Retinal pigment epithelial cell (primary cell): ENCODE measurements around the gene CCDC91.
A peak's percentile ranks its signal among the peaks of the same experiment; 100 is the strongest.

ENCODE experiments used
- DNase-seq: peaks from one replicate; pipeline ENCODE4 v3.0.0-alpha.2; 2010; ENCODE audit warnings: low read depth
- H3K4me3 ChIP-seq: 2 replicates; pipeline ENCODE4 v1.5.1; 2011; ENCODE audit warnings: mild to moderate bottlenecking, low read length, control low read depth, moderate library complexity
- CTCF ChIP-seq: conservative IDR thresholded peaks from 2 replicates; pipeline ENCODE4 v1.5.1; 2011; ENCODE audit warnings: low read depth, low read length, control low read depth, inconsistent platforms

Gene CCDC91

GRCh38 chr12:28158353-28158752 lies 31.9 kb upstream of the CCDC91 start:
- DNase-seq: no peak
- no peak for TF ChIP-seq CTCF
- H3K4me3 ChIP-seq: no peak overlapping the region

GRCh38 chr12:28159688-28160087 lies 30.6 kb upstream of the CCDC91 start:
- TF ChIP-seq CTCF: no peak
- DNase-seq: no peak

GRCh38 chr12:28161697-28162096 lies 28.6 kb upstream of the CCDC91 start:
- no peak for TF ChIP-seq CTCF
- no peak for DNase-seq
- H3K4me3 ChIP-seq: no peak overlapping the region

More at GRCh38 chr12:28159688-28160087, 30.6 kb upstream of the CCDC91 start:
- no peak overlapping the region for H3K4me3 ChIP-seq

- no peak for DNase-seq
- no peak for TF ChIP-seq CTCF
Observed at GRCh38 chr12:28162697-28163096, 27.6 kb upstream of the CCDC91 start.

GRCh38 chr12:28164644-28165275 lies 25.5 kb upstream of the CCDC91 start:
- no peak for DNase-seq
- H3K4me3 ChIP-seq: no peak overlapping the region
- no peak for TF ChIP-seq CTCF

More at GRCh38 chr12:28162697-28163096, 27.6 kb upstream of the CCDC91 start:
- H3K4me3 ChIP-seq: no peak overlapping the region

- TF ChIP-seq CTCF: no peak
- peak; percentile 12 for DNase-seq
- no peak overlapping the region for H3K4me3 ChIP-seq
Observed at GRCh38 chr12:28167981-28168485, 22.2 kb upstream of the CCDC91 start.

GRCh38 chr12:28171356-28172060 lies 18.7 kb upstream of the CCDC91 start:
- no peak for TF ChIP-seq CTCF
- H3K4me3 ChIP-seq: no peak overlapping the region
- no peak for DNase-seq
